B cell (primary cell): ENCODE measurements around the gene DYRK3. TPM values are rescaled to one million over a fixed set of nuclear protein-coding genes. Genes with fewer than 3 reads are reported as not detected.

Experiments used
- ATAC-seq: fragments of 200-7000 bp; cut with Tn5 transposase; one replicate; pipeline ENCODE4 v1.10.0; 2021; ENCODE audit warnings: low read depth, mild to moderate bottlenecking, moderate number of reproducible peaks, moderate library complexity
- CTCF ChIA-PET: fragments of 350-600 bp; sonication (Branson Sonifier 250); formaldehyde crosslinking; loops from one replicate; lab custom pipeline; 2021; ENCODE audit warnings: antibody characterized with exemption, inconsistent platforms; lab: Charles Lee
- POLR2A ChIA-PET: fragments of 350-600 bp; sonication (Branson Sonifier 250); formaldehyde crosslinking; loops from one replicate; lab custom pipeline; 2021; ENCODE audit warnings: antibody characterized with exemption; lab: Charles Lee
- DNase-seq: peaks from one replicate; pipeline ENCODE4 v3.0.0; 2013
- H2AFZ ChIP-seq: 2 replicates; pipeline ENCODE4 v1.6.1; 2012; ENCODE audit warnings: mild to moderate bottlenecking, low read depth, low read length; ENCODE audit not compliant: insufficient read depth, poor library complexity, severe bottlenecking
- H3K27ac ChIP-seq, 2 donors: 1 replicate in 1 of 2; 2 replicates in 1 of 2; pipeline ENCODE4 v1.5.1; 2012 to 2013; ENCODE audit warnings: low read length in 2 of 2, mild to moderate bottlenecking in 2 of 2, moderate library complexity in 1 of 2
- H3K27me3 ChIP-seq, 4 experiments: fragments of 200-600 bp in 1 of 4; sonication (generic) in 1 of 4; replicated peaks in 1 of 4; 1 replicate in 2 of 4; 2 replicates in 2 of 4; pipeline versions ENCODE4 v1.6.1 to v1.7.0; 2013 to 2016; ENCODE audit warnings: low read length in 3 of 4, mild to moderate bottlenecking in 2 of 4, mixed read lengths in 1 of 4, moderate library complexity in 1 of 4; ENCODE audit not compliant: insufficient read depth in 4 of 4, control insufficient read depth in 3 of 4; ENCODE audit errors: control extremely low read depth in 1 of 4
- H3K36me3 ChIP-seq, 2 experiments: replicated peaks in 1 of 2; 1 replicate in 1 of 2; 2 replicates in 1 of 2; pipeline versions ENCODE4 v1.6.1 to v1.7.1; 2013; ENCODE audit warnings: low read length in 1 of 2; ENCODE audit not compliant: insufficient read depth in 2 of 2, control insufficient read depth in 1 of 2; ENCODE audit errors: control extremely low read depth in 1 of 2, extremely low read depth in 1 of 2
- H3K4me1 ChIP-seq, 2 donors: fragments of 200-600 bp in 1 of 2; sonication (generic) in 1 of 2; 1 replicate in 1 of 2; 2 replicates in 1 of 2; pipeline versions ENCODE4 v1.5.1 to v1.6.1; 2013 to 2017; ENCODE audit warnings: low read length in 2 of 2; ENCODE audit not compliant: control insufficient read depth in 2 of 2, insufficient read depth in 2 of 2
- H3K4me2 ChIP-seq: replicated peaks from 2 replicates; pipeline ENCODE3; 2012; ENCODE audit warnings: mild to moderate bottlenecking, low read depth, low read length; ENCODE audit not compliant: poor library complexity, severe bottlenecking
- H3K4me3 ChIP-seq, 5 experiments: fragments of 200-600 bp in 1 of 5; sonication (generic) in 1 of 5; 1 replicate in 3 of 5; 2 replicates in 2 of 5; pipeline versions ENCODE4 v1.5.1 to v1.7.0; 2011 to 2016; ENCODE audit warnings: low read length in 4 of 5, mild to moderate bottlenecking in 4 of 5, low read depth in 2 of 5, control low read depth in 1 of 5, moderate library complexity in 1 of 5; ENCODE audit not compliant: insufficient read depth in 1 of 5; ENCODE audit errors: control extremely low read depth in 1 of 5, extremely low read depth in 1 of 5
- H3K79me2 ChIP-seq: fragments of 200-600 bp; sonication (generic); one replicate; pipeline ENCODE4 v1.6.0; 2016; ENCODE audit warnings: low read length; ENCODE audit not compliant: control insufficient read depth, insufficient read depth
- H3K9ac ChIP-seq: fragments of 200-600 bp; sonication (generic); 2 replicates; pipeline ENCODE4 v1.6.1; 2017; ENCODE audit warnings: mild to moderate bottlenecking, low read length, moderate library complexity
- H3K9me3 ChIP-seq, 3 donors: one replicate each; pipeline versions ENCODE4 v1.6.1 to v1.7.1; 2013; ENCODE audit warnings: low read length in 2 of 3; ENCODE audit not compliant: control insufficient read depth in 2 of 3, insufficient read depth in 1 of 3; ENCODE audit errors: control extremely low read depth in 1 of 3
- H4K20me1 ChIP-seq: 2 replicates; pipeline ENCODE4 v1.6.0; 2012; ENCODE audit warnings: mild to moderate bottlenecking, low read length; ENCODE audit not compliant: insufficient read depth, control insufficient read depth, poor library complexity, severe bottlenecking
- H3K27ac Mint-ChIP-seq: one replicate; pipeline ENCODE4 v1.8.0; 2021; ENCODE audit warnings: mixed read lengths
- H3K27me3 Mint-ChIP-seq: one replicate; pipeline ENCODE4 v1.8.0; 2021; ENCODE audit warnings: mixed read lengths
- H3K4me1 Mint-ChIP-seq: one replicate; pipeline ENCODE4 v1.8.0; 2021; ENCODE audit warnings: mixed read lengths
- H3K4me3 Mint-ChIP-seq: one replicate; pipeline ENCODE4 v1.8.0; 2021; ENCODE audit warnings: mixed read lengths
- H3K9me3 Mint-ChIP-seq: one replicate; pipeline ENCODE4 v1.8.0; 2022; ENCODE audit warnings: mixed read lengths; ENCODE audit not compliant: insufficient read depth
- EZH2 ChIP-seq: IDR thresholded peaks from 2 replicates; pipeline ENCODE4 v1.6.1; 2012; ENCODE audit warnings: borderline replicate concordance, low read depth, mild to moderate bottlenecking, moderate library complexity, low read length; ENCODE audit not compliant: insufficient read depth, poor library complexity, severe bottlenecking
- WGBS: methylation state at CpG from one replicate; pipeline ENCODE4 v1.1.5; 2013; ENCODE audit warnings: missing lambda C conversion rate; ENCODE audit not compliant: insufficient coverage; 5-methylcytosine and 5-hydroxymethylcytosine counted together
- intact Hi-C: fragments of 100-400 bp; cut with micrococcal nuclease; formaldehyde crosslinking; loops from one replicate; pipeline ENCODE4 v1.10.0; 2022
- polyA plus RNA-seq: library from polyadenylated mRNA; depleted of rRNA; stranded (reverse); fragments of >200 nt; gene quantifications from 2 replicates; pipeline ENCODE4 v1.2.3, GENCODE V29; 2012
- total RNA-seq, 2 donors: library from RNA; stranded (reverse); fragments of 120-200 nt in 1 of 2; gene quantifications; 1 replicate in 1 of 2; 2 replicates in 1 of 2; pipeline versions ENCODE4 v1.2.3 to v1.2.4, GENCODE V29; 2013 to 2022
- TF ChIP-seq, protein P1 (sequence below): fragments of 200-600 bp; IDR thresholded peaks from one replicate; pipeline ENCODE4 v1.8.0; 2022; ENCODE audit warnings: antibody characterized with exemption, mild to moderate bottlenecking

DYRK3 gene
- total and polyA plus RNA-seq, 2 donors (not counting 1 experiment from before 2014, with no cell fraction given) = 0.30 TPM; not detected in 1

DNA sequence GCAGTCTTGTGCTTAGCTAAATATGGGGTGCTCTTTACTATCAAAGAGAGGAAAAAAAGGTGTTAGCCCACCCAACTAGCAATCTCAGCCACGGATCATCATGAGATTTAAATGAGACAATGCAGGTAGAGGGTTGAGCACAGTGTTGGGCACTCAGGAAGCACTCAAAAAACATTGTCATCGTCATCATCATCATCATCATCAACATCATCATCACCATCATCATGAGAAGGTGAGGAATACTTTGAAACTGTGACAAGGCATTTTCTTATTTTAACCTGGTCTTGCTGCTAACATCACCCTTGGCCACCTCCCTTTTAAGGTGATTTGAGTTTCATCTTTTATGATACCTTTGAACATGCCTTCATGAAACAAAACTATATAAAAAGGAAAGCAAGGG lies 46.0 kb downstream of the DYRK3 start:
- Mint-ChIP-seq H3K27me3 (no peaks in the 10 kb centered on the region), H3K9me3 (no peaks in the 10 kb centered on the region), H3K27ac (no peak overlapping the region), H3K4me3 (peak overlapping the region; percentile 30), H3K4me1 (peaks cover 72% of the 10 kb centered on the region)
- ATAC-seq = no peak
- H3K36me3 ChIP-seq = no peaks in the 10 kb centered on the region
- peaks cover 26% of the 10 kb centered on the region for H4K20me1 ChIP-seq
- H3K4me1 ChIP-seq = peaks cover 65 to 78% of the 10 kb centered on the region in 2 donors
- intact Hi-C loops = loop anchor here (2.0 to 5.0 kb wide), 4 partner anchors 243 to 1049 kb away; partner anchors contain the start of genes CD55, ELK4, PFKFB2 and YOD1
- CTCF ChIA-PET = interaction anchor here (0.9 to 2.5 kb wide), 4 partner anchors 8 to 54 kb away, joined by 3 to 9 read pairs (median 6); no protein-coding TSS in a partner anchor
- no peak for TF ChIP-seq EZH2
- TF ChIP-seq, protein P1, sequence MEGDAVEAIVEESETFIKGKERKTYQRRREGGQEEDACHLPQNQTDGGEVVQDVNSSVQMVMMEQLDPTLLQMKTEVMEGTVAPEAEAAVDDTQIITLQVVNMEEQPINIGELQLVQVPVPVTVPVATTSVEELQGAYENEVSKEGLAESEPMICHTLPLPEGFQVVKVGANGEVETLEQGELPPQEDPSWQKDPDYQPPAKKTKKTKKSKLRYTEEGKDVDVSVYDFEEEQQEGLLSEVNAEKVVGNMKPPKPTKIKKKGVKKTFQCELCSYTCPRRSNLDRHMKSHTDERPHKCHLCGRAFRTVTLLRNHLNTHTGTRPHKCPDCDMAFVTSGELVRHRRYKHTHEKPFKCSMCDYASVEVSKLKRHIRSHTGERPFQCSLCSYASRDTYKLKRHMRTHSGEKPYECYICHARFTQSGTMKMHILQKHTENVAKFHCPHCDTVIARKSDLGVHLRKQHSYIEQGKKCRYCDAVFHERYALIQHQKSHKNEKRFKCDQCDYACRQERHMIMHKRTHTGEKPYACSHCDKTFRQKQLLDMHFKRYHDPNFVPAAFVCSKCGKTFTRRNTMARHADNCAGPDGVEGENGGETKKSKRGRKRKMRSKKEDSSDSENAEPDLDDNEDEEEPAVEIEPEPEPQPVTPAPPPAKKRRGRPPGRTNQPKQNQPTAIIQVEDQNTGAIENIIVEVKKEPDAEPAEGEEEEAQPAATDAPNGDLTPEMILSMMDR = no peak
- peaks cover 0 to 20% (median 3%) of the 10 kb centered on the region in 4 experiments for H3K27me3 ChIP-seq
- whole genome bisulfite sequencing = no CpG with 5 or more reads among the region's 2 CpGs
- peak overlapping the region; percentile 90 for H3K4me2 ChIP-seq
- no peaks in the 10 kb centered on the region for H3K9me3 ChIP-seq
- H3K4me3 ChIP-seq = no peak overlapping the region
- no peak overlapping the region for H3K27ac ChIP-seq
- no peak overlapping the region for H2AFZ ChIP-seq
- H3K9ac ChIP-seq = no peak overlapping the region
- peaks cover 24% of the 10 kb centered on the region for H3K79me2 ChIP-seq
- POLR2A ChIA-PET = no interaction called here
- DNase-seq = no peak

GRCh38 chr1:206682111-206682510 lies 46.8 kb downstream of the DYRK3 start:
- Histone ChIP-seq H3K4me2 (peak overlapping the region; percentile 90), H3K27me3 (peaks cover 0 to 15% (median 3%) of the 10 kb centered on the region in 4 experiments), H3K9me3 (no peaks in the 10 kb centered on the region), H3K4me1 (peaks cover 67 to 79% of the 10 kb centered on the region in 2 donors), H3K9ac (peak overlapping the region; percentile 7), H3K79me2 (peaks cover 32% of the 10 kb centered on the region), H4K20me1 (peaks cover 28% of the 10 kb centered on the region), H2AFZ (no peak overlapping the region), H3K27ac (no peak overlapping the region), H3K36me3 (no peaks in the 10 kb centered on the region), H3K4me3 (peak overlapping the region in 1 of 5 experiments; percentile 11)
- no peak for TF ChIP-seq EZH2
- TF ChIP-seq, protein P1 = no peak
- DNase-seq (peak; percentile 54), ATAC-seq (no peak)
- peak overlapping the region; percentile 44 for H3K4me3 Mint-ChIP-seq
- no peak overlapping the region for H3K27ac Mint-ChIP-seq
- no peaks in the 10 kb centered on the region for H3K27me3 Mint-ChIP-seq
- H3K4me1 Mint-ChIP-seq = peaks cover 75% of the 10 kb centered on the region
- ChIA-PET POLR2A (no interaction called here), CTCF (interaction anchor here (0.6 to 2.8 kb wide), 7 partner anchors 9 to 136 kb away, joined by 4 to 21 read pairs (median 6); no protein-coding TSS in a partner anchor)
- intact Hi-C loops = loop anchor here (5.0 kb wide), 3 partner anchors 370 to 1050 kb away; partner anchors contain the start of genes CD55, ELK4, PFKFB2 and YOD1
- no peaks in the 10 kb centered on the region for H3K9me3 Mint-ChIP-seq
- WGBS = no CpG with 5 or more reads among the region's 3 CpGs
